HG03060 (cell line): Measurements from ENCODE around the gene DENND1A.

ENCODE experiments used
- ATAC-seq: cut with Tn5 transposase; IDR thresholded peaks from one replicate; pipeline ENCODE4 v1.9.1; 2021; ENCODE audit warnings: low read depth, moderate number of reproducible peaks; ENCODE audit not compliant: unreplicated experiment

The DENND1A gene

DNA sequence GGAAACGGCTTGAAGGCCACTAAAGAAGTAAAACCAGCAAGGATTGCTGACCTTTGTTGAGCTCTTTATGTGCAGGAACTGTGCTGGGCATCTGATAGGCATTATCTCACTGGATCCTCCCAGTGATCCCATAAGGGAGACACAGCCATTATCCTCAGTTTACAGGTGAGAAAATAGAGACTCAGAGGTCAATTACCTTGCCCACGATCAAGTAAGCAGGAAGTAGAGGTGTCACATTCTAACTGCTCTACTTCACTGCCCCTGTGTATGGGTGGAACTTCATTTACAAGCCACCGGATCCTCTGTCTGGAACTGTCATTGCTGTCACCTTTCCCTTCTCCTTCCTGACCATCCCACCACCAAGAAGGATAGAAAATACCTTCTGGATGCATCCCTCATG is 325.1 kb downstream of the DENND1A start:
- no peak for ATAC-seq

DNA sequence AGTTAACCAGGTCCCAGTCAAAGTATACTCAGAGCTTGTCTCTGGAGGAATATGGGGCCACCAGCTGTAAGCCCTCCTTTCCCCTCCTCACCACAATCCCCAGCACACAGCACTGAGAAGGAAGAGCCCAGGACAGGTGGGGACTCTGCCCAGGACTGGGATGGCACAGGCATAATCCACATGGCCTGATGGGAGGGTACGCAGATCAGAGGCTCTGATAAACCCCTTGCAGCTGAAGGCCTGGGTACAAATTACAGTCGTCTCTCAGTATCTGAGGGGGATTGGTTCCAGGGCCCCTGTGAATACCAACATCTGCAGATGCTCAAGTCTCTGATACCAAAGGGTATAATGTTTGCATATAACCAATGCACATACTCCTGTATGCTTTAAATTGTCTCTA is 328.1 kb downstream of the DENND1A start:
- ATAC-seq: no peak

DNA sequence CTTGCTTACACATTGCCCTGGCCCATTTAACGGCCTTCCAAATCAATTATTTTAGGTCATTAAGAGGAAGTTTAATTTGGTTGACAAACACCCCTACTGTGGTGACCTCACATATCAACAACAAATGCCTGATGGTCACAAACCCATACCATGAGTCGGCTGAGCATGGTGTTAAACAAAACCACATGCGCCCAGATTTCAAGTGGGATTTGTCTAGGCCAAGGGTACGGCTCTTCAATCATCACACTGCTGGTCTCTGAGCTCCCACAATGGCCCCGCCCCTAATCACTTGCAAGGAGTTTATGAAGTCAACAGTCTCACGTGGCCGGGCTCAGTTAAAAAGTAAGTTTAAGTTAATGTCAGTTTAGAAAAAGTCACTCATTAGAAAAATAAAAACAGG is 330.1 kb downstream of the DENND1A start:
- no peak for ATAC-seq

DNA sequence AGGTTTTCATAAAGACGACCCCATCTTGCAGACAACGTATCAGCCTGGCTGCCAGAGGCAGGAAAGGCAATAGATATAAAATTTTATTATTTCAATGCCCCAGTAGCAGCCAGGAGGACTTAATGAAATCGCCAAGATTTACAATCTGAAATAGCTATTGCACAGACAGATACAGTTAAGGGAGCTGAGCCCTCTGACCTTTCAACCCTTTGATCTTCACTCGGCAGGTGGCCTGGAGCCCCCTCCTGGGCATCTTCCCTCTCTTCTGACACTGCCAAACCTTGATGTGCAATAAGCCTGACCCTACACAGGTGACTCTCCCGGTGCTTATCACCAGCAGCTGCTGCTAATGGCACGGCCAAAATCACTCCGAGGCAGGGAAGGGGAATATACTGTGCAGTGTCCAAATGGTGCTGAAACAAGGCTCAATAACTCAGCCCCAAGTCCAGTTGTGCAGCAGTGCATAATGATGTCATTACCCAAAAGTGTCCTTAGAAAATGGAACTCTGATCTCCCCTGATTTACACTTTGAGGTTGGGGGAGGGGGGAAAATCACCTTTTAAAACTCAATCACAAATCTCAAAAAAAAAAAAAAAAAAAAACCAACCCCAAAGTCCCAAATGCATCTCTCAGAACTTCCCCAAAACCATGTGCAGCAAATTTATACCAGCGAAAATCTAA is 331.9 kb downstream of the DENND1A start:
- ATAC-seq: no peak

DNA sequence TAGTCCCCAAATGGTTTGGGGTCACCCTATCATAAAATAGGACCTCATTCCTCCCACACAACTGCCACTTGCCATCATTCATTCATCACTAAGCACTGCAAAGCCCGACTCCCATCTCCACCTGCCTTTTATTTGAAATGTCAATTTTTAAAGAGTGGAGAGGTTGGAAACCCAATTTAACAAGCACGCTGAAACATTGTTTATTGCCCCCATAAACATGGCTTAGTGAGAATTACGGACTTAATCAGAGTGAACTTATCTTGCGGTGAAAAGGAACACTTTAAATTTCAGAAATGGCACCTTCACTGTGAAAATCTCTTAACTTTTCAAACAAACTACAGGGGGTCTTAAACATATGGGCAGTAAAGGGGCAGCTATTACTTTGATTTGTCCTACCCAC is 332.9 kb downstream of the DENND1A start:
- ATAC-seq: no peak

DNA sequence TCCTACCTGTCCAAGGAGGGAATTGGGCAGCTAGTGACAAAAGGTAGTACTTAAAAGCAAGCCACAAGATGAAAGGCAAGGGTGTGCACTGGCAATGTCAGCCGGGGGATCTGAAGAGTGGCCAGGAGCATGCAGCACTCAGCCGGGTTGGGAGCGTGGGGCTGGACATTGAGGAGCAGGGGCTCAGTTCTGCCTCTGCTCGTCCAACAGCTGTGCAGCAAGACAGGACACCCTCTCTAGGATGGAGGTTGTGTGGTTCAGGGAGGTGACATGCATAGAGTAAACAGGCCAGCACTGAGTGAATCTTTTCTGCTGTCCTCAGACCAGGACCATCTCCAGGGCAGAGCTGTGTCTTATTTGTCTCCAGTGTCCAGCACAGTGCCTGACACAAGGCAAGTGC is 338.6 kb downstream of the DENND1A start:
- ATAC-seq: no peak

DNA sequence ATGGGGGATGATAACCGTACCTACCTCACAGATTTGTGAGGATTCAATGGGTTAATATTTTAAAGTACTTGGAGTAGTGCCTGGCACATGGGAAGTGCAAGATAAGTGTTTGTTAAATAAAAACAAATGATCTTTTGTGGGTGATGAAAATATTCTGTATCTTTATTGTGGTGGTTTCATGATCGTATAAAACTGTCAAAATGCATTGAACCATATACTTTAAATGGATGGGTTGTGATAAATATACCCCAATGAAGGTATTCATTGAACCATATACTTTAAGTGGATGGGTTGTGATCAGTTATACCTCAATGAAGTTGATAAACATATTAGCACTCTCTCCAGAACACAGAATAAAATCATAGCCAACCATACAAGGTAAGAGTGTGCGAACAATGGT is 339.4 kb downstream of the DENND1A start:
- ATAC-seq: no peak

DNA sequence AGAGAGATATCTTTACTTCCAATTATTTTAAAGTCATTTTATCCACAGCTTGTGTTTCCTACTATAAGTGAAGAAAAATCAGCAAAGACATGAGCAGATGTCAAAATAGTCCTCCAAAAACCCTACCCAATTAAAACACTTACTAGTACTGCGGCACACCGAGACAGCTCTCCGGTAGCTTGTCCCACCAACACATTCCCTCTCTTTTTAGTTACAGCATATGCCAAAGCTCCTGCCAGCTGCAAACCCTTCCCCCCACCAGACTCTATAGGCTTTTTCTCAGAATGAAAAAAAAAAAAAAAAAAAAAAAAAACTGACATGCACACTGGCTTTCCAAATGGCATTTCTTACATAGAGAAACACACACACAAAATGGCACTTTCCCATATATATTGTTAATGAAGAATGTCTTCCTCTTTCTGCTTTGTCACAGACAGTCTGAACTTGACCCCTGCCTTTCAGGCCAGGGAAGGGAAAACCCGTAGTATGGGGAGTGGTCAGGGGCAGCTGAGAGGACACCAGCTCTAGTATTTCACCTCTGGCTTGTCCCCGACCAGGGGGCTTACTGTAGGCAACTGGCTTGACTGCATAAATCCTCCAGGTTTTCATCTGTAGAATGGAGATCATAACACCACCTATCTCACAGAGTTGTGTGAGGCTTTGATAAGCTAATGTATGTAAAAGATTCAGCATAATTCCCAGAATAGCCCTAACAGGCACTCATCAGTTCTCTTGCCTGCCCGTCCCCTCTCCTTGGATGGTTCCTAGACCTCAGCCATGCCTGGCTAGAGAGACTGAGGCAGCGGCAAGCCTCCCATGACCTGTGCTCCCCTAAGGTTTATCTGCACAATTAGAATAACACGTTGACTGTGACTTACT is 340.3 kb downstream of the DENND1A start:
- no peak for ATAC-seq

DNA sequence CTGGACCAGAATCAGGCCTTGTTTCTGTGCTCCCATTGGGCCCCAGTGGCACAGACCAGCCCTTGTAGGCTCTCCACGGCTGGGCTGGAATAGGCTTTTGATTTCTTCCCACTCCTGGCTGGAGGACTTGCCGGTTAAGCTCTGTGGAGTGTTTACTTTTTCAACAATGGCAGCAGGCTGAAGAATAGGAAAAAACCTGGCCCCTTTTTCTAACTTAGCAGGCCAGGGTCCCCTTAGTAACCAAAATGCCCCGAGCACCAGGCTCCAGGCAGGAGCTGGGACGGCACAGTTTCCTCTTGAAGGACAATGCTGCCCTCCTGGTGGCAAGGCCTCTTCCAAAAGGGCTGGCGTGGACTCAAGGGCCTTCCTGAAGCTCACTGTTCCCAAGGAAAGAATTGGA is 343.7 kb downstream of the DENND1A start:
- ATAC-seq: no peak

DNA sequence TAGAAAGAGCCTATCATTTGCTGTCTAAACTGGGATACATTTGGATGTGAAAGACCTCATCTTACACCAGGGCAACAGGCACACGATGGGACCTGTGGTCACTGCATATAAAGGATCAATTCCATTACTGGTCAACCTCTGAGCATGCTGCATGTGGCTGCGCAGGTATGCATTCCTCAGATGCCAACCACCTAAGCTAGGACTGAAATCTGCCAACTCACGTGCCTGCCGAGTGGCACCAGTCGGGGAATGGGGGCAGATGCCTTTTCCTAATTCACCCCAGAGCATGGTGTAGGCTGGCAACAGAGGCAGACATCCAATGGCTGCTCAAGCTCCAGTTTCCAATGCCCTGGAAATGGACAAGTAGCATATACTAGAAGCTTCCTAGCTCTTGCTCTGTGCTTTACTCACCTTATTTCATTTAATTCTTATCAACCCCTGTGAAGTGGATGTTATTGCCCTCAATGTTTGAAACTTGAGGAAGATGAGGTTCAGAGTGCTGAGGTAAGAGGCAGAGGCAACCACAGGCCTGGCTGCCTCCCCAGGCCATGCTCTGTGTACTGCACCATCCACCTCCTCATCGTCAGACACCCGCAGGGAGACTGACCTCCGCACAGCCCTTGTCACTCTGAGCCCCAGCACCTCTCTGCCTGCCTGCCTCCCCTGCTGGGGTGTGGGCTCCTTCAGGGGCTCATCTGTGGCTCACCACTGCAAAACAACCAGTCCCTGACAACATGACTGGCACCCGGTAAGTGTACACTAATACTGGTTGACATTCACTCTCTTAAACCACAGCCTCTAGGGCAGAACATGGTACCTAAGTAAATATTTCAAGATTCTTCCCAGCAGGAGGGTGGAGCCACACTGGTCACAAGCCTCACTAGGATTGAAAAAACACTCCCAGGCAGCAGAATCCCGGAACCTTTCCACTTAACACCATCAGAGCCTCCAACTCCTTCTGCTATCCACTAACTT is 345.4 kb downstream of the DENND1A start:
- no peak for ATAC-seq

DNA sequence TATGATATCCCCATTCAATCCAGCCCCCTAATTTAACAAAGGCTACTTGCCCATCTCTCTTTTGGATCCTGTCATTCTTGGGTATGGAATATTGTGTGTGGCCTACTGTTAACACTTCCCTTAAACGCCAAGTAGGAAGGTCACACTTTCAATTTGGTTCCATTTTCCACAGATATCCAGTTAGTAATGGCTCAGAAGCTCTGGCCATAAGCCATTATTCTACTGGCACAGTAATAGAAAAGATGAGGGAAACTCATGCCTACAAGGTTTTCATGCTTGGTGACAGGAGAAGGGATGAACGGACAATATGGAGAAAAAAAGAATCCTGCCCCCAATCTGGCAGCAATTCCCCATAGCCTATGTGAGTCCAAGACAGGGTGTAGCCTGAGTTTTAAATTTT is 346.3 kb downstream of the DENND1A start:
- no peak for ATAC-seq

DNA sequence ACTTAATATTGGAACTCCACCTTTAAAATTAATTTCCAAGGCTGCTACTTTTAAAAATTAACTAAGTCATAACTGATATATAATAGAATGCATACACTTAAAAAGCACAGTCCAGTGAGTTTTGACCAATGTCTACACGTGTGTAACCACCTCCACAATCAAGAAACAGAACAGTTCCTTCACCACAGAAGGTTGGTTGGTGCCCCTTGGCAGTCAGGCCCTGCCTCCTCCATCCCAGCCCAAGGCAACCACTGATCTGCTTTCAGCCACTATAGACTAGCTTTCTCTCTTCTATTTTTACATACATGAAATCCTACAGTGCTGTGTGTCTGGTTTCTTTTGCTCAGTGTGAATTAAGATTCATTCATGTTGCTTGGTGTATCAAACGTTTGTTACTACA is 358.7 kb downstream of the DENND1A start:
- ATAC-seq: no peak

DNA sequence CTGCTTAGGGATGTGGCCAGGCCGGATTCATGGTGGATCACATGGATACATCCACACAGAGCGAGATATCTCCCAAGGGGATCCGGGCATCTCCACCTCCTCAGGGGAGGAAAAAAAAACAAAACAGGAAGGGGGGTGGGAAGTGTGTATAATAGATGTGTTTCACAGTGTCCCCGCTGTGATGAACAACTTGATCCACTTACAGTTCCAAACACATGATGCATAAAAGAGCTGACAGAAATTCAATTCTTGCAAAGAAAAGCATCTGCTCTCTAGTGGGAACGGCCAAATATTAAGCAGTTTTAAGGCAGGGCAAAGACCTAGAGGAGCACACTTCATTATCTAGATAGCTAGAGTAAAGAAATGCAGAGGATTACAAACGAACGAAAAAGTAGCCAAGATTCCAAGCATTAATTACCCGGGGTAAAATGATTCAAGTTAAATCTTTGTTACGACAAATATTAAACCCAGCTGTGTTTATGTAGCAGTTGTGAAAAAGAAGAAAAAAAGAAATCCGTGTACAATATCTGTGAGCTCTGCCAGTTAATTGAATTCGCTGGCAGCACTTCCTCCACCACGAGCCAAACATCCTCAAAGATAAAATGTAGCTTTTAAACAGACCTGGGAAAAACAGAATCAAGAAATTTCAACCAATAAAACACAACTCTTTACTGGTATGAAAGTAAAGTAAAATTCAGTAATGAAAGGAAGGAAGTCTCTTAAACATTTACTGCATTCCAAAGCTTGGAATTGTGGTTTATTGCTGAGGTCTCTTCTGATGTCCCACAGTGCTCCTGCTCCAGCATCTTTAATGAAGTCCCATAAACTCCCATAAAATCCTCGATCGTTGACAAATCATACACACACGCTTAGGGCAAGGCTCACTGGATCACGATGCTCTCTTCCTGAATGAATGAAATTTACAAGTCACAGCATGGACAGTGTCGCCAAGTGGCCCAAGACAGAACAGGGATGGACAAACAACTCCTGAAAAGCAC is 360.9 kb downstream of the DENND1A start:
- ATAC-seq: no peak

DNA sequence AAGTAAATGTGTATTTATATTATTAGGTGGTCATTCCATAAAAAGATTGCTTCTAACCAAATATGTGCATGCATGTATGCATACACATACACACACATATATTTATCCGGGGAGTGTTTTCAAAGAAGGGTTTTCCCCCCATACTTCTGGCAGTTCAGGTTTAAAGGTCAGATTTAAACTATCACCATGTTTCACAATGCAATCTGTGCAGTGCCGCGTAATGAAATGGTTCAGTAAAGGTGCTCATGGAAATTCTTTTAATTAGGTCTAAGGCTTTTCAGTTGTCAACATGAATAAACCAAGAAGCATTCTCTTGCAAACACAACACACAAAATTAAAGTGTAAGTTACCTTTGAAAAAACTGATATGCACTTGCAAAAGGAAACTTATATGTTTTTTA is 362.9 kb downstream of the DENND1A start:
- no peak for ATAC-seq

DNA sequence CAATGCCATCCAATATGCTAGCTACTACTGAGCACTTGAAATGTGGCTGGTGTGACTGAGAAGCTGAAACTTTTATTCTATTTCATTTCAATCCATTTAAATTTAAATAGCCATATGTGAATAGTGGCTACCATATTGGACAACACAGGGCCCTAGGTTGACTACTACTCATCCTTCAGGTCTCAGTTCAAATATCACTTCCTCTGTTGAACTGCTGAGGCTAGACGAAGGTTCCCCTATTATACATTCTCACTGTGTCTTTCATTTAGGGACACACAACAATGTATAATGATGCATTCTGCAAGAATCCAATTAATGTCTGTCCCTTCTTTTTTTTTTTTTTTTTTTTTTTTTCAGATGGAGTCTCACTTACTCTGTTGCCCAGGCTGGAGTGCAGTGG is 365.3 kb downstream of the DENND1A start:
- no peak for ATAC-seq

DNA sequence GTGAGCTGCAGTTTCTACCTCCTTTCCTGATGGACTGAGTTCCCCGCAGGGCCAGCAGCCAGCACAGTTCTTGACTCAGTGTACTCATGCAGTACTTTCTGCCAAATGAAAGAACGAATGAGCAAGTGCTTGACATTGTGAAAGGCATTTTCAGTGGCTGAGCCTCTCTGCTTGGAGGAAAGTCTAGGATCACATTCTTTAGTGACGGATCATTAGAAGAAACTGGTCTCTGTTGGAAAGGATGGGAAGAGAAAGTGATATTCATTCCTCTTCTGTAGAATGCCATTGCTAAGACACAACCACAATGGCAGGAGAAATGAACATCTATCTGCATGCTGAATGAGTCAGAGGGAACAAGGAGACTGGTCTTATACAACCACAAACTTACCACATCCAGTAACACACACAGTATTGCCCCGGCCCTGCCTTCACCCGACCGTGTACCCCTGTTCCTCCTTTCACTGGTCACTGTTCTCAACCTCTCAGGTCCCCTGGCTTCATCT is 367.0 kb downstream of the DENND1A start:
- ATAC-seq: peak; percentile 54

DNA sequence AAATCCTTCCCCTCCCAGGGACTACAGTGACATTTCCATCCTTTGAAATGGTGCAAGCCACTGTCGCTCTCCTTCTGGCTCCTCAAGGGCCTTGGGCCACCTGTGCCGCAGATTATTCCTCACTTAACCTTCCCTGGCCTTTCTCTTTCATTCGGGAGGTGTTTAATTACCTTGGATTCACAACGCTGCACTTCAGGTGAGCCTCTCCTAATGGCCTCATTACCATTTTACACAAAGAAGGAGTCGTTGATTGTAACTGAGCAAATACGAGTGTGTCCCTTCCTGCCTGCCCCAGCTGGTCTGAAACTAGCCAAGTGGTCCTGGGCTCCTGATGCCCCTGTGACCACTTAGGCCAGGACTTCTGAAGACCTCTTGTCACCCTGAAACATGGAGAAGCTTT is 368.9 kb downstream of the DENND1A start:
- no peak for ATAC-seq

DNA sequence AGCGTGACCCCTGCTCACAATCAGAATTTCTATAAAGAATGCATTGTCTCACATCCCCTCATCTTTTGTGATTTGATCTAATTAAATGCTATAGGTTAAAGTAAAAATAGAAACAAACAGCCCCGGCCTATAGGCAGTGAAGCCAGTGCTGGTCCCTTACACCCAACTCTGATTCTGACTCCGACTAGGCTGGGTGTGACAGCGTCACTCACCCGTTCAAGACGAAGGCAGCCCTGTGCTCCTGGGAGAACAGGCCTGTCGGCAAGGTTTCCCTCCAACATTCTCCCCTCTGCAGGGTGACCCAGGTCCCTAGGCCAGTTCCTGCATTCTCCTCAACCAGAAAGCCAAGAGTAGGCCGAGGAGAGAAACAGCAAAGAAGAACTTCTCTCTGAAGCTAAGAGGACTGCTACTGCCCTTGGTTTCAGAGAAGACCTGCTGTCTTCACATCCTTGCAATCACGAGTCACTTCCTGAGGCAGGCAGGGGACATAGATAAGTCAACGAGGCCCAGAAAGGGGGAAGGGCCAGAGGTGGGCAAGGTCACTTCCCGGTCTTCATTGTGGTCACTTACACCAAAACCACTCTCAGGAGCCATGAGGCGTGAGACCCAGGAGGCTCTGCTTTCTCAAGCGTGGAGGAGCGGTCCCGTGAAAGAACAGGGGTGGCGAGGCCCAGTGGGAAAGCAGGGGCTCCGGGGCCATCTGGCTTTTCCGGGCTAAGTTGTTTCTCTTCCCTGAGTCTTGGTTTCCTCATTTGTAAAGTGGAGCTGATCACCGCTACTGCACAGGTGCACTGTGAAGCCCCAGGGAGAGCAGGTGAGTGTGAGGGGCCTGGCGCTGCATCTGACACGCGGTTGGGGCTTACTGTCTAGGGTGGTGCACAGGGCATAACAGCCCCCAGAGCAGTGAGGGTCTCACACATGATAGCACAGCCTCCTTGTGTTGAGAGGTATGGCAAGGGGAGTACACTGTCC is 373.2 kb downstream of the DENND1A start:
- ATAC-seq: no peak
